Adrenal gland (tissue), 12 donors: ENCODE measurements around the gene DOCK10. TPM values are rescaled to one million over a fixed set of nuclear protein-coding genes. Genes with fewer than 3 reads are reported as not detected.

Source experiments
- DNase-seq, 7 donors: peaks; one replicate each; pipeline ENCODE4 v3.0.0-alpha.2; 2019 to 2020
- H3K27ac ChIP-seq, 5 donors: fragments of 200-600 bp; sonication (generic) in 4 of 5; 1 replicate in 3 of 5; 2 replicates in 2 of 5; pipeline versions ENCODE4 v1.5.1 to v1.8.0; 2016 to 2020; ENCODE audit warnings: mild to moderate bottlenecking in 1 of 5
- H3K27me3 ChIP-seq: fragments of 200-600 bp; 2 replicates; pipeline ENCODE4 v1.8.0; 2021
- H3K36me3 ChIP-seq, 2 donors: fragments of 200-600 bp; replicated peaks in 1 of 2; 1 replicate in 1 of 2; 2 replicates in 1 of 2; pipeline versions ENCODE4 v1.5.1 to v1.8.0; 2018 to 2022
- H3K4me1 ChIP-seq, 2 donors: fragments of 200-600 bp; replicated peaks in 1 of 2; 1 replicate in 1 of 2; 2 replicates in 1 of 2; pipeline versions ENCODE4 v1.5.1 to v1.8.0; 2018 to 2021
- H3K4me3 ChIP-seq, 4 donors: fragments of 200-600 bp; sonication (generic) in 3 of 4; one replicate each; pipeline ENCODE4 v1.5.1; 2016 to 2018
- H3K9me3 ChIP-seq, 3 donors: fragments of 200-600 bp; sonication (generic) in 1 of 3; replicated peaks in 1 of 3; 1 replicate in 2 of 3; 2 replicates in 1 of 3; pipeline versions ENCODE4 v1.5.1 to v1.8.0; 2016 to 2021
- CTCF ChIP-seq, 6 experiments: fragments of 450-650 bp in 4 of 6; fragments of 200-600 bp in 2 of 6; sonication (generic) in 1 of 6; IDR thresholded peaks; 1 replicate in 5 of 6; 2 replicates in 1 of 6; pipeline versions ENCODE4 v1.5.1 to v1.8.0; 2016 to 2021; ENCODE audit warnings: antibody characterized with exemption in 6 of 6, mild to moderate bottlenecking in 2 of 6, moderate library complexity in 1 of 6
- POLR2A ChIP-seq, 2 donors: fragments of 450-650 bp; IDR thresholded peaks; one replicate each; pipeline ENCODE4 v1.6.1; 2017; ENCODE audit warnings: antibody characterized with exemption in 2 of 2, mild to moderate bottlenecking in 2 of 2, moderate library complexity in 1 of 2
- WGBS, 4 donors: extraction: QIAGEN DNeasy Blood & Tissue Kit in 2 of 4; methylation state at CpG; one replicate each; pipeline versions ENCODE4 v1.1.5 to v1.1.7; 2013 to 2017; 5-methylcytosine and 5-hydroxymethylcytosine counted together
- intact Hi-C, 2 donors: fragments of 100-400 bp; cut with DNase I; formaldehyde crosslinking; loops; one replicate each; pipeline versions ENCODE4 v1.14.1 to v1.15.0; 2022 to 2023
- polyA plus RNA-seq, 3 donors: library from polyadenylated mRNA; stranded (reverse); fragments of 200-250 nt in 2 of 3; fragments of 350-450 nt in 1 of 3; fragmentation: Illumina TruSeq in 1 of 3; extraction: RNeasy Lipid Tissue Mini Kit (QIAGEN cat#74804) in 1 of 3; gene quantifications; one replicate each; pipeline ENCODE4 v1.2.3, GENCODE V29; 2013 to 2014
- total RNA-seq, 9 donors: library from RNA; depleted of rRNA in 4 of 9; stranded (reverse); fragments of >200 nt in 4 of 9; fragments of 120-200 nt in 1 of 9; fragmentation: NEBNext Ultra II Directional in 1 of 9; extraction: Animal tissue kit (Norgen Biotek cat#: 25700) in 1 of 9; gene quantifications; one replicate each; pipeline versions ENCODE4 v1.1.0 to v1.2.4, GENCODE V29; 2013 to 2023
- donor health status: healthy with polysubstance abuse.
- donor health status: Bipolar disorder and iron deficiency.
- donor health status: DM: yes; HTN: yes; CAD: no.
- donor health status: DM: no; HTN: no; CAD: no.
- donor health status: DM: no; HTN: no; CAD: no.
- donor health status: DM: yes; HTN: yes; CAD: no.

Gene DOCK10
- total and polyA plus RNA-seq, 12 donors, result 6.2 to 40.8 (median 20.0) TPM

DNA sequence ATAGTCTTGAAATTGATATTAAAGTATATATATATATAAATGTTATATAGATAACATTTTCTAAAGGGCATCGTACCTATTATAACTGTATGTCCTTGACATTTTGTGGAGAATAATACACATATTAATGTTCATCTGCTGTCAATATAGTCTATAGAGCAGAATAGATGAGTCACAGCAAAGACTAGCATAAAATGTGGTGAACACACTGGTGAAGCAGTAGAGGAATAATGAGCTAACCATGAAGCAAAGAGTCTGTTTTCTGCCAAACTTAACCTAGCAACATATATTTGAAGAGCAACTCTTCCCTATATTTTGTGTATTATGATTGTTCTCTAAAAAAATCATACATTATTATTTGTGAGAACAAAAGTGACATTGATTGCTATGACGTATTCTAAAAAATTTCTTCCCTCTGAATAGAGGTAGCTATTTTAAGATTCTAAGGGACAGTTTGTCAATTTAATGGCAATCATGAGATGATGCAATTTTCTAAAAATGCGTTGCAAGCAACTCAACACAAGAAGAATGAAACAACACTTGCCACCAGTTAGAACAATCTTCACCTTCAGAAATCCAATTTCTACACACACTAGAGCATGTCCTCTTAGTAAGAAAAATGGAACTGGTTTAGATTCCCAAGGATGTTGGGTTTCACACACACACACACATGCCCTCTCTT, 22.0 kb downstream of the DOCK10 start:
- intact Hi-C loops, result no loop called here
- Histone ChIP-seq H3K36me3 (no peaks in the 10 kb centered on the region), H3K27me3 (no peaks in the 10 kb centered on the region), H3K27ac (no peak overlapping the region), H3K4me1 (peaks cover 0 to 4% of the 10 kb centered on the region in 2 donors), H3K4me3 (no peak overlapping the region), H3K9me3 (no peaks in the 10 kb centered on the region)
- WGBS, 4 donors, result 63 to 76% (median 66%) methylated on average over 3 of the region's 3 CpGs
- no peak for DNase-seq
- TF ChIP-seq POLR2A (IDR thresholded peaks at IDR 0.05), result no peak
- TF ChIP-seq CTCF (IDR thresholded peaks at IDR 0.05), result no peak

GRCh38 chr2:225019105-225019504, 23.2 kb downstream of the DOCK10 start:
- peaks cover 0 to 4% of the 10 kb centered on the region in 2 donors for H3K4me1 ChIP-seq
- H3K9me3 ChIP-seq, result no peaks in the 10 kb centered on the region
- H3K36me3 ChIP-seq, result no peaks in the 10 kb centered on the region
- no peaks in the 10 kb centered on the region for H3K27me3 ChIP-seq
- H3K27ac ChIP-seq, result no peak overlapping the region
- H3K4me3 ChIP-seq, result no peak overlapping the region
- TF ChIP-seq POLR2A (IDR thresholded peaks at IDR 0.05), result no peak
- no peak for TF ChIP-seq CTCF (IDR thresholded peaks at IDR 0.05)
- DNase-seq, result no peak
- 87 to 95% (median 88%) methylated on average over 4 of the region's 4 CpGs for WGBS, 4 donors
- intact Hi-C loops, result no loop called here

DNA sequence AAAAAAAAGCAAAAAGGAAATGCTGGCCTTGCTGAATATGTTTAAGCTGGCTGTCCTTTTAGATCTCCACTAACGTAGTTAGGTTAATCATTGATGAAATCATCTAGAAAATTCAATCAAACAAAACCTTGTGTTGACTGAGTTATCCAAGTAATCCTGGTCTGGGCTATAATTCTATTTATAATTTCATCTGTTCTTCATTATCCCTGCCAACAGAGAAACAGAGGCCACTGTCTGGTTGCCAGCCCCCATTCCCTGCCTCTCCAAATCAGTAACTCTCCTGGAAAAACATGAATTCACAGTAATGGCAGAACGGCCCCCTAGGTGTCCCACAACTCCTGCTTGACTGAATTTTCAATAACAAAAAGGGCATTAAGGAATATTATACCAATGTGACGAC, 24.6 kb downstream of the DOCK10 start:
- no peaks in the 10 kb centered on the region for H3K27me3 ChIP-seq
- peaks cover 0 to 4% of the 10 kb centered on the region in 2 donors for H3K4me1 ChIP-seq
- H3K4me3 ChIP-seq, result no peak overlapping the region
- intact Hi-C loops, result no loop called here
- H3K36me3 ChIP-seq, result no peaks in the 10 kb centered on the region
- H3K27ac ChIP-seq, result no peak overlapping the region
- DNase-seq, result no peak
- 65 to 77% (median 73%) methylated on average over 3 of the region's 3 CpGs for WGBS, 4 donors
- no peak for TF ChIP-seq CTCF (IDR thresholded peaks at IDR 0.05)
- H3K9me3 ChIP-seq, result no peaks in the 10 kb centered on the region

- intact Hi-C loops, result no loop called here
- no peak overlapping the region for H3K27ac ChIP-seq
- H3K4me1 ChIP-seq, result peaks cover 0 to 4% of the 10 kb centered on the region in 2 donors
- H3K36me3 ChIP-seq, result no peaks in the 10 kb centered on the region
- 74 to 87% (median 80%) methylated on average over 2 of the region's 2 CpGs for WGBS, 4 donors
- TF ChIP-seq POLR2A (IDR thresholded peaks at IDR 0.05) (no peak), CTCF (IDR thresholded peaks at IDR 0.05) (no peak)
- DNase-seq, result no peak
- H3K27me3 ChIP-seq, result no peaks in the 10 kb centered on the region
- H3K4me3 ChIP-seq, result no peak overlapping the region
- no peaks in the 10 kb centered on the region for H3K9me3 ChIP-seq
Measured at GRCh38 chr2:225017098-225017685, 25.1 kb downstream of the DOCK10 start.
